Measurements from ENCODE around the gene NRXN3. TPM values are rescaled to one million over a fixed set of nuclear protein-coding genes. Genes with fewer than 3 reads are reported as not detected.

The NRXN3 gene
- total and polyA plus RNA-seq, 5 donors from 2014 or later: not detected

DNA sequence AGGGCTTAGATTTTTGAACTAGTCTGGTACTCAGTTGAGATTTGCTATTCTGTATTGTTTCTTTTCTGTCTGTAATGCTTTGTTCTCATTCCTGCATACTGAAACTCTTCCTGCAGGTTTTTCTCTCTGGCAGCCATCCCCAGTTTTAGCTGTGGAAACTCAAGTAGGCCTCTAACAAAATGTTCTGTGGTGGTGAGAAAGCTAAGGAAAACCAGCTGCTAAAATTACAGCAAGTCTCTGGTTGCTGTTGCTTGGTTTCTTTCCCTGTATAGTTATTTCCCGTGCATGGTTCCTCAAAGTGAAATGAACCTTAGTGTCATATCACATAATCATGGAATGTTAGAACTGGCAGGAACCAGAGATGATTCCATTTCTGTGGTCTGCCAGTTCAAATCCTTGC, 442.5 kb downstream of the NRXN3 start:
- H3K4me1 Mint-ChIP-seq: no peaks in the 10 kb centered on the region
- ATAC-seq (ENCODE audit: low read depth in 2 of 2) (no peak), DNase-seq (no peak)
- no peak overlapping the region for H3K27ac Mint-ChIP-seq
- no peaks in the 10 kb centered on the region for H3K36me3 Mint-ChIP-seq
- no peak overlapping the region for H3K4me3 ChIP-seq (ENCODE audit: low read depth, low read length)
- no peaks in the 10 kb centered on the region for H3K36me3 ChIP-seq (ENCODE audit: control insufficient read depth, insufficient read depth, low read length)
- H3K27ac ChIP-seq (ENCODE audit: insufficient read depth, low read length, poor library complexity, severe bottlenecking): no peak overlapping the region
- H3K27me3 Mint-ChIP-seq: no peaks in the 10 kb centered on the region
- no peak overlapping the region for H3K4me3 Mint-ChIP-seq
- no peaks in the 10 kb centered on the region for H3K9me3 ChIP-seq (ENCODE audit: control insufficient read depth in 2 of 2, low read length in 2 of 2)
- H3K4me1 ChIP-seq (ENCODE audit: control insufficient read depth, insufficient read depth, low read length, poor library complexity, severe bottlenecking): no peaks in the 10 kb centered on the region
- H3K27me3 ChIP-seq (ENCODE audit: control insufficient read depth, insufficient read depth, low read length): peaks cover 1% of the 10 kb centered on the region
- peaks cover 0 to 4% (median 0%) of the 10 kb centered on the region in 7 donors for H3K9me3 Mint-ChIP-seq

DNA sequence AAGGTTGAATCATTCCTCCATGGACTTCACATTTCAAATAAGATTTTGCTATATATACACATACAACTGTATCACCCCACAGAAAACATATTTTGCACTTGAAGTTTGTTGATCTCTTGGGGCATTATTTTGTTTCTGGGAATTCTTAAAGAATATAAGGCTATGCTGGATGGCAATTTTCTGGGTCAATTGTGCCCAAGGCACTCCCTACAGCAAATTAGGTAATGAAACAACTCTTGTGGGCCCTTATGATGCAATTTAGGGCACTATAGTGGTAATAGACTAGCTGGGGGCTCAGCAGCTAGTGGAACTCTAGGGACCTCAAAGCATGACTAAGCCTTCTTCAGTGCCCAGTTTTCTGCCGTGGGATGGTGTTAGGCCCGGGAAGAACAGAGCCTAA, 444.4 kb downstream of the NRXN3 start:
- no peaks in the 10 kb centered on the region for H3K27me3 Mint-ChIP-seq
- H3K27ac Mint-ChIP-seq: no peak overlapping the region
- no peak overlapping the region for H3K4me3 Mint-ChIP-seq
- H3K36me3 ChIP-seq (ENCODE audit: control insufficient read depth, insufficient read depth, low read length): no peaks in the 10 kb centered on the region
- no peak overlapping the region for H3K4me3 ChIP-seq (ENCODE audit: low read depth, low read length)
- no peaks in the 10 kb centered on the region for H3K4me1 Mint-ChIP-seq
- H3K27me3 ChIP-seq (ENCODE audit: control insufficient read depth, insufficient read depth, low read length): peaks cover 1% of the 10 kb centered on the region
- H3K4me1 ChIP-seq (ENCODE audit: control insufficient read depth, insufficient read depth, low read length, poor library complexity, severe bottlenecking): no peaks in the 10 kb centered on the region
- no peak overlapping the region for H3K27ac ChIP-seq (ENCODE audit: insufficient read depth, low read length, poor library complexity, severe bottlenecking)
- DNase-seq (no peak), ATAC-seq (ENCODE audit: low read depth in 2 of 2) (no peak)
- peaks cover 0 to 4% (median 0%) of the 10 kb centered on the region in 7 donors for H3K9me3 Mint-ChIP-seq
- H3K9me3 ChIP-seq (ENCODE audit: control insufficient read depth in 2 of 2, low read length in 2 of 2): no peaks in the 10 kb centered on the region
- H3K36me3 Mint-ChIP-seq: no peaks in the 10 kb centered on the region

DNA sequence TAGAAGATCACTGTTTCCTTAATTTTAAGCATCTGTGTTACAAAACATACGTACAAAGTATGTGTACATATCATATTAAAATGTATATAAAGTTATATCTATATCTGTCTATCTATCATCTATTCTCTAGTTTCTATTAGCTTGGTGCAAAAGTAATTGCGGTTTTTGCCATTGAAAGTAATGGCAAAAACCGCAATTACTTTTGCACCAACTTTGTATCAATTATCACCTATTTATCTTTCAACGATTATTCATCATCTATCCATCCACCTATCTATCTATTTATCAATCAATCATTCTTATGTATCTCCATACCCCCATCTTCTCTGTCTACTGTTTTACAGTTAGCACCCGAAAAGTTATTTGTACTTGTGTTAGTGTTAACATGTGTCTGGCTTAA, 447.6 kb downstream of the NRXN3 start:
- Mint-ChIP-seq H3K9me3 (no peaks in the 10 kb centered on the region), H3K27ac (no peak overlapping the region), H3K27me3 (no peaks in the 10 kb centered on the region), H3K36me3 (no peaks in the 10 kb centered on the region), H3K4me3 (no peak overlapping the region), H3K4me1 (no peaks in the 10 kb centered on the region)
- Histone ChIP-seq H3K9me3 (ENCODE audit: control insufficient read depth in 2 of 2, low read length in 2 of 2) (no peaks in the 10 kb centered on the region), H3K27ac (ENCODE audit: insufficient read depth, low read length, poor library complexity, severe bottlenecking) (no peak overlapping the region), H3K36me3 (ENCODE audit: control insufficient read depth, insufficient read depth, low read length) (no peaks in the 10 kb centered on the region), H3K4me3 (ENCODE audit: low read depth, low read length) (no peak overlapping the region), H3K4me1 (ENCODE audit: control insufficient read depth, insufficient read depth, low read length, poor library complexity, severe bottlenecking) (no peaks in the 10 kb centered on the region), H3K27me3 (ENCODE audit: control insufficient read depth, insufficient read depth, low read length) (no peaks in the 10 kb centered on the region)
- no peak for DNase-seq
- no peak for ATAC-seq (ENCODE audit: low read depth in 2 of 2)

DNA sequence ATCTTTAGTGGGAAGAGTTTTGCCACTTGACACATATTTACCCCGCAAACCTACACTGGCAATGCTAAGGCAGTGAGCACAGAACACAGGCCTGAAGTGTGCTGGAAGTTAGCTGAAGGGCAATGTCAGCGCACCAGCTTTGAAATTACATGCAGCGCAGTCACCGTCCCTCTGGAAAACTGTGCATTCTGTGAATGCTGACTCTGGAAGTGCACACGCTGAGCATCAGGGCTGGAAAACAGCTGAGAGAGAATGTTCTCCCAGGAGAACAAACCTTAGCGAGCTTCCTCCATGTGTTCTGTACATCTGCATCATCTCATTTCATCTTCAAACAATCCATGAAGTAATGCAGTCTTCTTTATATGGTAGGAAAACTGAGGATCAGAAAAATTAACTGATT, 448.2 kb downstream of the NRXN3 start:
- H3K27ac Mint-ChIP-seq: no peak overlapping the region
- DNase-seq: no peak
- H3K36me3 ChIP-seq (ENCODE audit: control insufficient read depth, insufficient read depth, low read length): no peaks in the 10 kb centered on the region
- no peaks in the 10 kb centered on the region for H3K27me3 Mint-ChIP-seq
- H3K4me3 Mint-ChIP-seq: no peak overlapping the region
- no peak overlapping the region for H3K4me3 ChIP-seq (ENCODE audit: low read depth, low read length)
- H3K9me3 Mint-ChIP-seq: no peaks in the 10 kb centered on the region
- no peak overlapping the region for H3K27ac ChIP-seq (ENCODE audit: insufficient read depth, low read length, poor library complexity, severe bottlenecking)
- no peaks in the 10 kb centered on the region for H3K4me1 ChIP-seq (ENCODE audit: control insufficient read depth, insufficient read depth, low read length, poor library complexity, severe bottlenecking)
- no peak for ATAC-seq (ENCODE audit: low read depth in 2 of 2)
- H3K9me3 ChIP-seq (ENCODE audit: control insufficient read depth in 2 of 2, low read length in 2 of 2): no peaks in the 10 kb centered on the region
- H3K36me3 Mint-ChIP-seq: no peaks in the 10 kb centered on the region
- no peaks in the 10 kb centered on the region for H3K27me3 ChIP-seq (ENCODE audit: control insufficient read depth, insufficient read depth, low read length)
- H3K4me1 Mint-ChIP-seq: no peaks in the 10 kb centered on the region

DNA sequence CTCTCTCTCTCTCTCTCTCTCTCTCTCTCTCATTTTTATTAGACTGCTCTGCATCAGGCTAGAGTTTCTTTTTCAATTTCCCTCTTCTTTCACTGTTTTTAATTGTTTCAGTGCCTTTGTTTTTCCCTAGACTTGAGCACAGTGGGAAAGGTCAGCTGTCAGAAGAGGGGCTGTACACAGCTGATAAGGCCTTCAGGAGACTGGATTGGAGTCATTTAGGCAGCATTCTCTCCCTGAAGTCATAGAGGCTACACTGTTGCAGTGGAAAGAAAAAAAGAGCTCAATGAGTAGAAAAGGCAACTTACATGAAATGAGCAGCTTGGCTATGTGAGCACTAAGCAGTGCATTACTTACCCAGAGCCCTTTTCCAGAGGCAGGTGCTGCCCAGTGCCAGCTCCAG, 456.9 kb downstream of the NRXN3 start:
- Mint-ChIP-seq H3K9me3 (peaks cover 0 to 3% (median 0%) of the 10 kb centered on the region in 7 donors), H3K4me3 (no peak overlapping the region), H3K27ac (no peak overlapping the region), H3K36me3 (no peaks in the 10 kb centered on the region), H3K4me1 (no peaks in the 10 kb centered on the region), H3K27me3 (no peaks in the 10 kb centered on the region)
- ATAC-seq (ENCODE audit: low read depth in 2 of 2) (no peak), DNase-seq (no peak)
- H3K27me3 ChIP-seq (ENCODE audit: control insufficient read depth, insufficient read depth, low read length): no peaks in the 10 kb centered on the region
- H3K27ac ChIP-seq (ENCODE audit: insufficient read depth, low read length, poor library complexity, severe bottlenecking): no peak overlapping the region
- no peaks in the 10 kb centered on the region for H3K9me3 ChIP-seq (ENCODE audit: control insufficient read depth in 2 of 2, low read length in 2 of 2)
- no peaks in the 10 kb centered on the region for H3K36me3 ChIP-seq (ENCODE audit: control insufficient read depth, insufficient read depth, low read length)
- no peak overlapping the region for H3K4me3 ChIP-seq (ENCODE audit: low read depth, low read length)
- H3K4me1 ChIP-seq (ENCODE audit: control insufficient read depth, insufficient read depth, low read length, poor library complexity, severe bottlenecking): no peaks in the 10 kb centered on the region

DNA sequence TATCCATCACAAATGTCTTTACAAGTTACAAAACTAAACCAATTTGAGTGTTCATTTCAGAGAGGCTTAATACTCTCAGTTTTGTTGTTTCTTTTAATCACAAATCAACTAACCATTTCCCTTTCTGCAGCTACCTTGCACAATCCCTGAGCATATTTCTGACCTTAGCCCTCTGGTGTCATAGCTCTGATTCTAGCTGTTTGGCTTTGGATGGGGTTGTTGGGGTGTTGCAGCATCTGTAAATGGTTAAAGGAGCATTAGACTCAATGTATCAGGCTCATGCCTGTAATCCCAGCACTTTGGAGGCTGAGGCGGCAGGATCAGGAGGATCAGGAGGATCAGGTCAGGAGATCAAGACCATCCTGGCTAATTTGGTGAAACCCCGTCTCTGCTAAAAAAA, 461.4 kb downstream of the NRXN3 start:
- Histone ChIP-seq H3K4me1 (ENCODE audit: control insufficient read depth, insufficient read depth, low read length, poor library complexity, severe bottlenecking) (no peaks in the 10 kb centered on the region), H3K4me3 (ENCODE audit: low read depth, low read length) (no peak overlapping the region), H3K36me3 (ENCODE audit: control insufficient read depth, insufficient read depth, low read length) (no peaks in the 10 kb centered on the region), H3K27me3 (ENCODE audit: control insufficient read depth, insufficient read depth, low read length) (no peaks in the 10 kb centered on the region), H3K27ac (ENCODE audit: insufficient read depth, low read length, poor library complexity, severe bottlenecking) (no peak overlapping the region), H3K9me3 (ENCODE audit: control insufficient read depth in 2 of 2, low read length in 2 of 2) (no peaks in the 10 kb centered on the region)
- no peak for DNase-seq
- Mint-ChIP-seq H3K4me3 (no peak overlapping the region), H3K9me3 (peaks cover 0 to 1% (median 0%) of the 10 kb centered on the region in 7 donors), H3K4me1 (no peaks in the 10 kb centered on the region), H3K27ac (no peak overlapping the region), H3K36me3 (no peaks in the 10 kb centered on the region), H3K27me3 (no peaks in the 10 kb centered on the region)
- no peak for ATAC-seq (ENCODE audit: low read depth in 2 of 2)

DNA sequence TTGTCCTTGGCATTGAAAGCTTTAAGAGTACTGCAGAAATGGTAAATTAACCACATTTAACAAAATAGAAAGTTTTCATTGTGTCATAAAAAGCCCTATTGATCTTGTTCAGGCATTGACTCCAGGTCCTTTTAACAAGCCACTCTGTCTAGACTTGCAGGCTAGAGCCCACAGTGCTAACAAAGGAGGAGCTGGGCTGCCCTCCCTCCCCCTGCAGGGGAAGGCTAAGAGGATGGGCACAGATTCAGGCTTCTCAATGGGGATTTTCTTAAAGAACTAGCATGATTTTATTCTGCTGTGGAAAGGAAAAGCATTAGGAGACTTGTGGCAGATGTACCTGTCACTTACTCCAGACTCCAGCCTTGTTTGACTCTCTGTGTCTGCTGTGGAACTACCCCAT, 463.6 kb downstream of the NRXN3 start:
- ATAC-seq (ENCODE audit: low read depth in 2 of 2) (no peak), DNase-seq (no peak)
- Histone ChIP-seq H3K9me3 (ENCODE audit: control insufficient read depth in 2 of 2, low read length in 2 of 2) (no peaks in the 10 kb centered on the region), H3K4me3 (ENCODE audit: low read depth, low read length) (no peak overlapping the region), H3K36me3 (ENCODE audit: control insufficient read depth, insufficient read depth, low read length) (no peaks in the 10 kb centered on the region), H3K27ac (ENCODE audit: insufficient read depth, low read length, poor library complexity, severe bottlenecking) (no peak overlapping the region), H3K4me1 (ENCODE audit: control insufficient read depth, insufficient read depth, low read length, poor library complexity, severe bottlenecking) (no peaks in the 10 kb centered on the region), H3K27me3 (ENCODE audit: control insufficient read depth, insufficient read depth, low read length) (no peaks in the 10 kb centered on the region)
- Mint-ChIP-seq H3K9me3 (peaks cover 0 to 6% (median 0%) of the 10 kb centered on the region in 7 donors), H3K4me1 (no peaks in the 10 kb centered on the region), H3K27me3 (no peaks in the 10 kb centered on the region), H3K36me3 (no peaks in the 10 kb centered on the region), H3K27ac (no peak overlapping the region), H3K4me3 (no peak overlapping the region)

DNA sequence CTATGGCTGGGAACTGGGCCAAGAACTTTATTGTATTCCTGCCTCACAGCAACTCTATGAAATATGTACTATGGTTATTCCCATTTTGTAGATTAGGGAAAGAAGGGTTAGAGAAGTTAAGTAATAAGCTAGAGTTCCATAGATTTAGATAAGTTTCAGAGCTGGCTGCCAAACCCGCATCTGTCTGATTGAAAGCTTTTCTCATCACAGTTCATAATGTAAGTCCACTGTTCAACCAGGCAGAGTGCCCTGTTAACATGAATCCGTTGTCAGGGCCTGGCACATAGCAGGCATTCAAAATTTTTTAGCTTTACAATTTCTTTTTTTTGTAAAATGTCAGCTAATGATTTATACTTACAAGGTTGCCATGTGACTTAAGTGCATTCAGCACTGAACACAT, 467.3 kb downstream of the NRXN3 start:
- ATAC-seq (ENCODE audit: low read depth in 2 of 2): no peak

More for the DNA sequence above, 467.3 kb downstream of the NRXN3 start:
- no peak for DNase-seq
- Histone ChIP-seq H3K27ac (ENCODE audit: insufficient read depth, low read length, poor library complexity, severe bottlenecking) (no peak overlapping the region), H3K4me1 (ENCODE audit: control insufficient read depth, insufficient read depth, low read length, poor library complexity, severe bottlenecking) (no peaks in the 10 kb centered on the region), H3K4me3 (ENCODE audit: low read depth, low read length) (no peak overlapping the region), H3K36me3 (ENCODE audit: control insufficient read depth, insufficient read depth, low read length) (no peaks in the 10 kb centered on the region), H3K9me3 (ENCODE audit: control insufficient read depth in 2 of 2, low read length in 2 of 2) (no peaks in the 10 kb centered on the region), H3K27me3 (ENCODE audit: control insufficient read depth, insufficient read depth, low read length) (no peaks in the 10 kb centered on the region)
- no peaks in the 10 kb centered on the region for H3K27me3 Mint-ChIP-seq
- no peak overlapping the region for H3K4me3 Mint-ChIP-seq
- no peaks in the 10 kb centered on the region for H3K4me1 Mint-ChIP-seq
- H3K36me3 Mint-ChIP-seq: no peaks in the 10 kb centered on the region
- H3K9me3 Mint-ChIP-seq: peaks cover 0 to 11% (median 0%) of the 10 kb centered on the region in 7 donors
- H3K27ac Mint-ChIP-seq: no peak overlapping the region

All from CD4-positive, CD25-positive, alpha-beta regulatory T cell (primary cell).